Peyer's patch (tissue), 4 donors: ENCODE measurements around the gene KCP.

ENCODE experiments used
- CTCF ChIP-seq, 6 experiments: fragments of 450-650 bp in 4 of 6; fragments of 200-600 bp in 2 of 6; sonication (generic) in 1 of 6; IDR thresholded peaks; one replicate each; pipeline ENCODE4 v1.5.1; 2017 to 2019; ENCODE audit warnings: antibody characterized with exemption in 6 of 6, mild to moderate bottlenecking in 3 of 6, moderate library complexity in 1 of 6
- POLR2A ChIP-seq, 2 donors: fragments of 450-650 bp; IDR thresholded peaks; one replicate each; pipeline ENCODE4 v1.5.1; 2017; ENCODE audit warnings: antibody characterized with exemption in 2 of 2, mild to moderate bottlenecking in 2 of 2, moderate library complexity in 2 of 2

- TF ChIP-seq CTCF (IDR thresholded peaks at IDR 0.05): no peak
- no peak for TF ChIP-seq POLR2A (IDR thresholded peaks at IDR 0.05)
These were observed 8.7 kb upstream of the KCP start for GRCh38 chr7:128919241-128919640.
